HepG2 (cell line): ENCODE measurements around the gene KRT7. TPM values are rescaled to one million over a fixed set of nuclear protein-coding genes. Genes with fewer than 3 reads are reported as not detected.

ENCODE experiments used
- ATAC-seq: fragments of 200-7000 bp; cut with Tn5 transposase; 3 replicates; pipeline ENCODE4 v1.9.1; 2020; ENCODE audit warnings: mild to moderate bottlenecking, moderate library complexity
- BruUV-seq: library from RNA; stranded (reverse); fragments of 400-500 nt; replicated peaks from 2 replicates; lab custom pipeline; 2021; lab: Mats Ljungman, UMichigan
- CTCF ChIA-PET: fragments of 300-600 bp; formaldehyde crosslinking; extraction: SDS; loops from one replicate; lab custom pipeline; 2021; ENCODE audit warnings: low total read pairs, inconsistent platforms, low intra/inter-chr PET ratio; lab: Yijun Ruan, JAX
- POLR2A ChIA-PET: fragments of 350-600 bp; sonication (Branson Sonifier 250); formaldehyde crosslinking; loops from one replicate; lab custom pipeline; 2020; ENCODE audit warnings: antibody characterized with exemption, inconsistent platforms; lab: Yijun Ruan, JAX
- DNase-seq: peaks from one replicate; pipeline ENCODE4 v3.0.0-alpha.2; 2015; ENCODE audit warnings: low spot score
- FAIRE-seq: peaks from 3 replicates; lab custom pipeline; 2011; peaks lifted over from hg19 to GRCh38; lab: Jason Lieb, UNC
- H2AFZ ChIP-seq: one replicate; pipeline ENCODE4 v1.6.1; 2011; ENCODE audit warnings: low read length, inconsistent platforms
- H3K27ac ChIP-seq: fragments of 300-600 bp; 3 replicates; pipeline ENCODE4 v1.8.0; 2011; ENCODE audit warnings: mixed run types, mild to moderate bottlenecking, mixed read lengths, low read length, inconsistent platforms; ENCODE audit not compliant: insufficient read depth; ENCODE audit errors: extremely low read length
- H3K27me3 ChIP-seq, 2 experiments: fragments of 200-600 bp in 1 of 2; 2 replicates in 1 of 2; 3 replicates in 1 of 2; pipeline versions ENCODE4 v1.6.0 to v1.8.0; 2011; ENCODE audit warnings: low read length in 2 of 2, mild to moderate bottlenecking in 2 of 2, moderate library complexity in 2 of 2, inconsistent platforms in 1 of 2; ENCODE audit not compliant: insufficient read depth in 2 of 2, control insufficient read depth in 1 of 2
- H3K36me3 ChIP-seq, 2 experiments: fragments of 200-600 bp in 1 of 2; replicated peaks in 1 of 2; 2 replicates in 1 of 2; 3 replicates in 1 of 2; pipeline versions ENCODE4 v1.5.1 to v1.8.0; 2011; ENCODE audit warnings: low read length in 2 of 2, inconsistent platforms in 1 of 2; ENCODE audit not compliant: insufficient read depth in 2 of 2, control insufficient read depth in 1 of 2
- H3K4me1 ChIP-seq: 2 replicates; pipeline ENCODE4 v1.5.1; 2012; ENCODE audit warnings: low read length, inconsistent platforms; ENCODE audit not compliant: insufficient read depth
- H3K4me2 ChIP-seq: 2 replicates; pipeline ENCODE4 v1.6.0; 2011; ENCODE audit warnings: low read depth, low read length, inconsistent platforms
- H3K4me3 ChIP-seq, 3 experiments: fragments of 200-600 bp in 1 of 3; sonication (generic), shearing (Covaris generic) in 1 of 3; replicated peaks in 1 of 3; 2 replicates each; pipeline ENCODE4 v1.5.1; 2011 to 2016; ENCODE audit warnings: low read length in 3 of 3, inconsistent platforms in 2 of 3, low read depth in 2 of 3, mild to moderate bottlenecking in 2 of 3, control low read depth in 1 of 3, mixed read lengths in 1 of 3; ENCODE audit not compliant: insufficient read depth in 1 of 3
- H3K79me2 ChIP-seq: one replicate; pipeline ENCODE4 v1.6.1; 2011; ENCODE audit warnings: low read length, inconsistent platforms; ENCODE audit not compliant: insufficient read depth
- H3K9ac ChIP-seq: 2 replicates; pipeline ENCODE4 v1.6.0; 2011; ENCODE audit warnings: mild to moderate bottlenecking, low read depth, low read length, inconsistent platforms; ENCODE audit not compliant: insufficient read depth
- H3K9me3 ChIP-seq: 2 replicates; pipeline ENCODE4 v1.5.1; 2012; ENCODE audit warnings: mild to moderate bottlenecking, low read length
- H4K20me1 ChIP-seq: 2 replicates; pipeline ENCODE4 v1.6.0; 2011; ENCODE audit warnings: inconsistent platforms, mild to moderate bottlenecking, low read length, moderate library complexity; ENCODE audit not compliant: insufficient read depth
- BHLHE40 ChIP-seq: IDR thresholded peaks from 2 replicates; pipeline ENCODE4 v1.6.1; 2011; ENCODE audit warnings: low read length, improper control_type of control experiment
- HES4 ChIP-seq: sonication (generic); formaldehyde crosslinking; IDR thresholded peaks from 2 replicates; pipeline ENCODE4 v1.9.0; 2021; ENCODE audit warnings: mild to moderate bottlenecking, missing genetic modification reagents, borderline replicate concordance
- HOXA7 ChIP-seq: sonication (generic); formaldehyde crosslinking; IDR thresholded peaks from 2 replicates; pipeline ENCODE4 v1.8.1; 2022; ENCODE audit warnings: mild to moderate bottlenecking, missing genetic modification reagents, moderate library complexity
- LBX2 ChIP-seq: sonication (generic); formaldehyde crosslinking; IDR thresholded peaks from 2 replicates; pipeline ENCODE4 v1.5.0; 2020; ENCODE audit warnings: missing genetic modification reagents, mild to moderate bottlenecking, borderline replicate concordance
- NONO ChIP-seq, 2 experiments: fragments of 450-650 bp in 1 of 2; sonication (generic) in 1 of 2; formaldehyde crosslinking in 1 of 2; IDR thresholded peaks in 1 of 2; conservative IDR thresholded peaks in 1 of 2; 2 replicates each; pipeline versions ENCODE4 v1.6.1 to v1.8.0; 2017 to 2022; ENCODE audit warnings: mild to moderate bottlenecking in 1 of 2, missing genetic modification reagents in 1 of 2, moderate library complexity in 1 of 2
- PHF21A ChIP-seq: sonication (generic); formaldehyde crosslinking; IDR thresholded peaks from 2 replicates; pipeline ENCODE4 v1.5.0; 2020; ENCODE audit warnings: mild to moderate bottlenecking, missing genetic modification reagents
- REST ChIP-seq, 2 experiments: IDR thresholded peaks; 2 replicates each; pipeline ENCODE4 v1.6.1; 2011 to 2012; ENCODE audit warnings: low read length in 2 of 2, borderline replicate concordance in 1 of 2, low read depth in 1 of 2, mild to moderate bottlenecking in 1 of 2, moderate library complexity in 1 of 2
- SMC3 ChIP-seq: IDR thresholded peaks from 2 replicates; pipeline ENCODE4 v1.6.1; 2011; ENCODE audit warnings: low read length, improper control_type of control experiment
- SRSF9 ChIP-seq: fragments of 200-400 bp; formaldehyde crosslinking; IDR thresholded peaks from 2 replicates; pipeline ENCODE4 v1.6.1; 2018; ENCODE audit warnings: borderline replicate concordance, mild to moderate bottlenecking, low read depth, low read length; ENCODE audit not compliant: insufficient read depth, poor library complexity, severe bottlenecking
- ZBTB4 ChIP-seq: sonication (generic); formaldehyde crosslinking; IDR thresholded peaks from 2 replicates; pipeline ENCODE4 v1.4.0; 2020; ENCODE audit warnings: missing genetic modification reagents, mild to moderate bottlenecking, borderline replicate concordance
- ZBTB7B ChIP-seq: sonication (generic); formaldehyde crosslinking; IDR thresholded peaks from 2 replicates; pipeline ENCODE4 v1.4.0; 2020; ENCODE audit warnings: missing genetic modification reagents
- ZKSCAN1 ChIP-seq: fragments of 150-350 bp; IDR thresholded peaks from 2 replicates; pipeline ENCODE4 v1.6.1; 2014; ENCODE audit warnings: low read length
- ZNF430 ChIP-seq: sonication (generic); formaldehyde crosslinking; IDR thresholded peaks from 2 replicates; pipeline ENCODE4 v1.9.0; 2021; ENCODE audit warnings: mild to moderate bottlenecking, missing genetic modification reagents
- ZNF746 ChIP-seq: sonication (generic); formaldehyde crosslinking; IDR thresholded peaks from 2 replicates; pipeline ENCODE4 v1.8.0; 2022; ENCODE audit warnings: mild to moderate bottlenecking, missing genetic modification reagents
- WGBS: methylation state at CpG from one replicate; pipeline ENCODE4 v1.1.6; 2017; ENCODE audit warnings: low lambda C conversion rate; 5-methylcytosine and 5-hydroxymethylcytosine counted together
- in situ Hi-C: cut with HindIII; loops from 2 replicates; pipeline ENCODE4 v1.10.0; 2017; ENCODE audit warnings: low pct_unique_long_range_greater_than_20kb; ENCODE audit not compliant: extremely low pct_ligation_motif_present
- intact Hi-C: fragments of 100-400 bp; cut with micrococcal nuclease; formaldehyde crosslinking; loops from one replicate; pipeline ENCODE4 v1.10.0; 2022; ENCODE audit not compliant: unreplicated experiment
- polyA plus RNA-seq, 8 experiments: library from polyadenylated mRNA; depleted of rRNA in 3 of 8; stranded (reverse) in 7 of 8; unstranded in 1 of 8; fragments of >200 nt; fragmentation: Illumina TruSeq in 4 of 8; extraction: Trizol in 4 of 8; gene quantifications; 2 replicates each; pipeline versions ENCODE4 v1.2.1 to v1.2.3, GENCODE V29; 2011 to 2016; ENCODE audit warnings: low read depth in 4 of 8, missing spikeins in 1 of 8, mixed read lengths in 1 of 8; ENCODE audit not compliant: insufficient read depth in 1 of 8
- total RNA-seq, 5 experiments: library from RNA; depleted of rRNA; stranded (reverse); fragments of >200 nt; fragmentation: Illumina TruSeq; extraction: Trizol; gene quantifications; 2 replicates each; pipeline ENCODE4 v1.2.3, GENCODE V29; 2016; ENCODE audit warnings: low read depth in 1 of 5

KRT7 gene
- total and polyA plus RNA-seq, 2 of the 13 experiments (the other 11 are each of a cell fraction or from before 2014, with no cell fraction given), result 0.83 TPM; not detected in 1

- ChIA-PET POLR2A (no interaction called here), CTCF (no interaction called here)
- in situ Hi-C loops, result no loop called here
- intact Hi-C loops, result loop anchor here (5.0 kb wide), 1 partner anchor 52 kb away; no protein-coding TSS in a partner anchor
- Histone ChIP-seq H3K36me3 (no peaks in the 10 kb centered on the region), H3K9me3 (no peaks in the 10 kb centered on the region), H3K79me2 (no peaks in the 10 kb centered on the region), H3K27ac (no peak overlapping the region), H3K9ac (no peak overlapping the region), H3K4me2 (no peak overlapping the region), H3K4me1 (no peaks in the 10 kb centered on the region), H3K27me3 (peaks cover 1 to 31% of the 10 kb centered on the region in 2 experiments; a peak in 4 of 5 replicates), H2AFZ (no peak overlapping the region), H4K20me1 (no peaks in the 10 kb centered on the region), H3K4me3 (no peak overlapping the region)
- no peak for DNase-seq
- no peak for FAIRE-seq
- 3% methylated on average over 6 of the region's 7 CpGs for WGBS
- ATAC-seq, result no peak
- no TSS peak for BruUV-seq
- TF ChIP-seq HOXA7 (CRISPR knock-in tag) (no peak), REST (IDR thresholded peaks at IDR 0.05; ENCODE audit: borderline replicate concordance in 1 of 2, low read depth in 1 of 2, low read length in 2 of 2) (no peak), HES4 (no peak), ZNF430 (CRISPR knock-in tag) (no peak), NONO (IDR thresholded peaks at IDR 0.05) (no peak), NONO (CRISPR knock-in tag; conservative IDR thresholded peaks at IDR 0.05) (no peak), BHLHE40 (no peak), LBX2 (CRISPR knock-in tag) (no peak), ZBTB4 (CRISPR knock-in tag) (no peak), SMC3 (no peak), ZNF746 (CRISPR knock-in tag) (no peak), ZKSCAN1 (no peak), ZBTB7B (CRISPR knock-in tag) (no peak), SRSF9 (no peak), PHF21A (CRISPR knock-in tag) (no peak)
These were observed 22.1 kb downstream of the KRT7 start for GRCh38 chr12:52254965-52255751.
